Psoas muscle (tissue), 8 donors: ENCODE data around the gene DIP2C. TPM values are rescaled to one million over a fixed set of nuclear protein-coding genes. Genes with fewer than 3 reads are reported as not detected.

Experiments
- ATAC-seq, 4 donors: fragments of 200-7000 bp; cut with Tn5 transposase; one replicate each; pipeline ENCODE4 v1.9.1; 2020; ENCODE audit warnings: moderate library complexity in 3 of 4, mild to moderate bottlenecking in 2 of 4
- DNase-seq, 2 donors: peaks; one replicate each; pipeline ENCODE4 v3.0.0-alpha.2; 2020
- H3K27ac ChIP-seq: fragments of 200-600 bp; one replicate; pipeline ENCODE4 v1.8.0; 2022
- H3K27me3 ChIP-seq, 3 donors: fragments of 200-600 bp in 1 of 3; one replicate each; pipeline versions ENCODE4 v1.6.1 to v1.8.0; 2013 to 2022; ENCODE audit warnings: low read length in 2 of 3, mild to moderate bottlenecking in 2 of 3, moderate library complexity in 1 of 3; ENCODE audit not compliant: insufficient read depth in 3 of 3
- H3K36me3 ChIP-seq, 2 donors: fragments of 200-600 bp in 1 of 2; one replicate each; pipeline versions ENCODE4 v1.6.1 to v1.8.0; 2013 to 2022; ENCODE audit warnings: low read depth in 1 of 2, mild to moderate bottlenecking in 1 of 2, moderate library complexity in 1 of 2; ENCODE audit not compliant: insufficient read depth in 1 of 2
- H3K4me1 ChIP-seq: fragments of 200-600 bp; one replicate; pipeline ENCODE4 v1.8.0; 2022
- H3K4me3 ChIP-seq: fragments of 200-600 bp; one replicate; pipeline ENCODE4 v1.8.0; 2022; ENCODE audit warnings: mild to moderate bottlenecking
- H3K9me3 ChIP-seq: fragments of 200-600 bp; one replicate; pipeline ENCODE4 v1.8.0; 2022
- CTCF ChIP-seq: fragments of 200-600 bp; IDR thresholded peaks from one replicate; pipeline ENCODE4 v1.8.0; 2022; ENCODE audit warnings: antibody characterized with exemption
- WGBS, 3 donors: extraction: QIAGEN DNeasy Blood & Tissue Kit; methylation state at CpG; one replicate each; pipeline versions ENCODE4 v1.1.6 to v1.1.7; 2013; 5-methylcytosine and 5-hydroxymethylcytosine counted together
- intact Hi-C, 2 donors: fragments of 100-400 bp; cut with DNase I; formaldehyde crosslinking; loops; one replicate each; pipeline versions ENCODE4 v1.11.0 to v1.14.2; 2022
- polyA plus RNA-seq, 3 donors: library from polyadenylated mRNA; stranded (reverse); fragments of 200-250 nt; gene quantifications; one replicate each; pipeline ENCODE4 v1.2.3, GENCODE V29; 2013
- total RNA-seq, 4 donors: library from RNA; stranded (reverse); fragmentation: NEBNext Ultra II Directional in 2 of 4; extraction: Animal tissue kit (Norgen Biotek cat#: 25700) in 2 of 4; gene quantifications; one replicate each; pipeline versions ENCODE4 v1.2.1 to v1.2.4, GENCODE V29; 2021 to 2023
- donor health status: healthy with polysubstance abuse.
- donor health status: DM: no; HTN: no; CAD: no; lungs with moderate emphysema.
- donor health status: Bipolar disorder and iron deficiency.
- donor health status: healthy.
- donor health status: DM: yes; HTN: yes; CAD: no.
- donor health status: DM: no; HTN: no; CAD: no.
- donor health status: DM: no; HTN: no; CAD: no.
- donor health status: DM: yes; HTN: yes; CAD: no.

DIP2C gene
- total and polyA plus RNA-seq, 7 donors, result 7.7 to 32.0 (median 25.0) TPM

- DNase-seq (no peak), ATAC-seq (no peak)
- Histone ChIP-seq H3K4me1 (peaks cover 32% of the 10 kb centered on the region), H3K36me3 (no peaks in the 10 kb centered on the region), H3K9me3 (no peaks in the 10 kb centered on the region), H3K27me3 (no peaks in the 10 kb centered on the region), H3K27ac (no peak overlapping the region), H3K4me3 (no peak overlapping the region)
- TF ChIP-seq CTCF, result no peak
- WGBS, 3 donors, result 83 to 84% (median 84%) methylated on average over 7 of the region's 7 CpGs
- intact Hi-C loops, result loop anchor here in 1 of 2 donors (5.0 kb wide), 1 partner anchor 102 kb away; no protein-coding TSS in a partner anchor
Measured at GRCh38 chr10:685613-686012, 3.9 kb downstream of the DIP2C start.

GRCh38 chr10:683448-684071 is 5.9 kb downstream of the DIP2C start:
- TF ChIP-seq CTCF, result no peak
- DNase-seq (peak; percentile 47 to 78), ATAC-seq (peak; percentile 75 to 83 (median 80))
- peaks cover 43% of the 10 kb centered on the region for H3K4me1 ChIP-seq
- no peaks in the 10 kb centered on the region for H3K36me3 ChIP-seq
- intact Hi-C loops, result loop anchor here (5.0 kb wide), 3 partner anchors 56 to 171 kb away; no protein-coding TSS in a partner anchor
- 34 to 55% (median 36%) methylated on average over 23 of the region's 23 CpGs for WGBS, 3 donors
- H3K27ac ChIP-seq, result peak overlapping the region; percentile 80
- peak overlapping the region; percentile 43 for H3K4me3 ChIP-seq
- H3K27me3 ChIP-seq, result no peaks in the 10 kb centered on the region
- H3K9me3 ChIP-seq, result no peaks in the 10 kb centered on the region

- H3K27ac ChIP-seq, result peak overlapping the region; percentile 80
- intact Hi-C loops, result loop anchor here (5.0 kb wide), 3 partner anchors 56 to 171 kb away; no protein-coding TSS in a partner anchor
- H3K27me3 ChIP-seq, result no peaks in the 10 kb centered on the region
- H3K9me3 ChIP-seq, result no peaks in the 10 kb centered on the region
- ATAC-seq (no peak), DNase-seq (no peak)
- no peaks in the 10 kb centered on the region for H3K36me3 ChIP-seq
- no peak for TF ChIP-seq CTCF
- H3K4me3 ChIP-seq, result peak overlapping the region; percentile 43
- H3K4me1 ChIP-seq, result peaks cover 41% of the 10 kb centered on the region
- WGBS, 3 donors, result 90 to 93% (median 92%) methylated on average over 14 of the region's 14 CpGs
Measured at GRCh38 chr10:682931-683447, 6.5 kb downstream of the DIP2C start.

GRCh38 chr10:681670-682318 is 7.7 kb downstream of the DIP2C start:
- no peak for TF ChIP-seq CTCF
- peak overlapping the region; percentile 24 for H3K27ac ChIP-seq
- no peaks in the 10 kb centered on the region for H3K27me3 ChIP-seq
- H3K9me3 ChIP-seq, result no peaks in the 10 kb centered on the region
- H3K36me3 ChIP-seq, result no peaks in the 10 kb centered on the region
- intact Hi-C loops, result loop anchor here (5.0 kb wide), 3 partner anchors 54 to 169 kb away; no protein-coding TSS in a partner anchor
- H3K4me3 ChIP-seq, result no peak overlapping the region
- H3K4me1 ChIP-seq, result peaks cover 52% of the 10 kb centered on the region
- DNase-seq (no peak), ATAC-seq (no peak)
- 90 to 91% (median 91%) methylated on average over 9 of the region's 9 CpGs for WGBS, 3 donors
